Endothelial cell (in vitro differentiated cells): ENCODE data around the gene IP6K3. TPM values are rescaled to one million over a fixed set of nuclear protein-coding genes. Genes with fewer than 3 reads are reported as not detected.

Experiments used
- DNase-seq: peaks from one replicate; pipeline ENCODE4 v3.0.0; 2021; ENCODE audit warnings: low spot score
- H3K27ac Mint-ChIP-seq: one replicate; pipeline ENCODE4 v1.8.0; 2021; ENCODE audit warnings: mixed read lengths, inconsistent platforms; ENCODE audit not compliant: unreplicated experiment
- H3K27me3 Mint-ChIP-seq: one replicate; pipeline ENCODE4 v1.8.0; 2021; ENCODE audit warnings: mild to moderate bottlenecking, moderate library complexity, mixed read lengths, inconsistent platforms; ENCODE audit not compliant: unreplicated experiment
- H3K36me3 Mint-ChIP-seq: one replicate; pipeline ENCODE4 v1.8.0; 2021; ENCODE audit warnings: mild to moderate bottlenecking, low read depth, mixed read lengths, inconsistent platforms; ENCODE audit not compliant: unreplicated experiment
- H3K4me1 Mint-ChIP-seq: one replicate; pipeline ENCODE4 v1.8.0; 2021; ENCODE audit warnings: mild to moderate bottlenecking, mixed read lengths, inconsistent platforms; ENCODE audit not compliant: unreplicated experiment
- H3K4me3 Mint-ChIP-seq: one replicate; pipeline ENCODE4 v1.8.0; 2021; ENCODE audit warnings: mild to moderate bottlenecking, mixed read lengths, inconsistent platforms; ENCODE audit not compliant: unreplicated experiment
- H3K9me3 Mint-ChIP-seq: one replicate; pipeline ENCODE4 v1.8.0; 2021; ENCODE audit warnings: mixed read lengths, inconsistent platforms; ENCODE audit not compliant: unreplicated experiment
- total RNA-seq: library from RNA; stranded (reverse); fragmentation: NEBNext Ultra II Directional; extraction: Animal tissue kit (Norgen Biotek cat#: 25700); gene quantifications from one replicate; pipeline ENCODE4 v1.2.1, GENCODE V29; 2021; ENCODE audit not compliant: unreplicated experiment
- TF ChIP-seq, protein P1 (sequence below): fragments of 200-600 bp; sonication (generic); IDR thresholded peaks from one replicate; pipeline ENCODE4 v1.5.0; 2021; ENCODE audit warnings: antibody characterized with exemption; ENCODE audit not compliant: unreplicated experiment

Gene IP6K3
- total RNA-seq, 1 donor from 2014 or later = not detected

DNA sequence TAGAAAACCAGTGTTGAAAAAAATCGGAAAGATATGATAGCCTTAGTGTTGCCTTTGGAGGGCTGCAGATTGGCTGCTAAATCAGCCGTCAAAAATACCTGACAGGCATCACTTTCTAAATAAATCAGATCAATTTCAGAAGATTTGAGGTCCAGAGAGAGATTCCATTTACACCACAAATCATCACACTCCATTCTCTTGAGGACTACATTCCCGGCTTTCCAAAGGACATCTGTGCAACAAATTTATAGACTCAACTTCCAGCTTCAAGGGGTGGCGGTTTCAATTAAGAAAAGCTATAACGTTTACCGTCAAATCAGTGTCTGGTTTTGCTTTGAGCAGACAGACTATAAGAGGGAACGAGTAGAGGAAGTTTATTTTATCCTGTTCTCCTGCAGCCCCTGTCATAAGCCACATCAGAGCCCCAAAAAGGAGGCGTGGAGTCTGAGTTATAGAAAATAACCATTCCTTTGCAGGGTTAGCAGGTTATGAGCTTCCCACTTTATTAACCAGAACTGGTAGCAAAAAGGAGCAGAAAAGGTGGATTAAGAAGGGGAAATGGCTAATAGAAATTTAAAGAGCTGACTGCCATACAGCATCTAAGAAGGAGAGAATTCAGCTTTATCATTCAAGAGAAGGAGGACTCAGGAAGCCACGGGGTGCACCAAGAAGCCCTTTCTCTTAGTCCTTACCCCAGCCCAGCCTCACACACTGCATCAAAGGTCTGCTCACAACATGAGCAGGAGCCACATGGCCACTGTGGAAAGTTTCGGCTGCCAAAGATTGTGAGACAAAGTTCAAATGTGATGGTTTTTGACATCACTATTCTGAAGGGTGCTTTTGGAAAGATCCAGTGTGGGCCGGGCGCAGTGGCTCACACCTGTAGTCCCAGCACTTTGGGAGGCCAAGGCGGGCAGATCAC lies 22.3 kb downstream of the IP6K3 start:
- no peaks in the 10 kb centered on the region for H3K9me3 Mint-ChIP-seq
- no peaks in the 10 kb centered on the region for H3K4me1 Mint-ChIP-seq
- H3K36me3 Mint-ChIP-seq = no peaks in the 10 kb centered on the region
- TF ChIP-seq, protein P1, sequence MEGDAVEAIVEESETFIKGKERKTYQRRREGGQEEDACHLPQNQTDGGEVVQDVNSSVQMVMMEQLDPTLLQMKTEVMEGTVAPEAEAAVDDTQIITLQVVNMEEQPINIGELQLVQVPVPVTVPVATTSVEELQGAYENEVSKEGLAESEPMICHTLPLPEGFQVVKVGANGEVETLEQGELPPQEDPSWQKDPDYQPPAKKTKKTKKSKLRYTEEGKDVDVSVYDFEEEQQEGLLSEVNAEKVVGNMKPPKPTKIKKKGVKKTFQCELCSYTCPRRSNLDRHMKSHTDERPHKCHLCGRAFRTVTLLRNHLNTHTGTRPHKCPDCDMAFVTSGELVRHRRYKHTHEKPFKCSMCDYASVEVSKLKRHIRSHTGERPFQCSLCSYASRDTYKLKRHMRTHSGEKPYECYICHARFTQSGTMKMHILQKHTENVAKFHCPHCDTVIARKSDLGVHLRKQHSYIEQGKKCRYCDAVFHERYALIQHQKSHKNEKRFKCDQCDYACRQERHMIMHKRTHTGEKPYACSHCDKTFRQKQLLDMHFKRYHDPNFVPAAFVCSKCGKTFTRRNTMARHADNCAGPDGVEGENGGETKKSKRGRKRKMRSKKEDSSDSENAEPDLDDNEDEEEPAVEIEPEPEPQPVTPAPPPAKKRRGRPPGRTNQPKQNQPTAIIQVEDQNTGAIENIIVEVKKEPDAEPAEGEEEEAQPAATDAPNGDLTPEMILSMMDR = no peak
- H3K27ac Mint-ChIP-seq = no peak overlapping the region
- peaks cover 2% of the 10 kb centered on the region for H3K27me3 Mint-ChIP-seq
- no peak overlapping the region for H3K4me3 Mint-ChIP-seq
- DNase-seq = no peak

DNA sequence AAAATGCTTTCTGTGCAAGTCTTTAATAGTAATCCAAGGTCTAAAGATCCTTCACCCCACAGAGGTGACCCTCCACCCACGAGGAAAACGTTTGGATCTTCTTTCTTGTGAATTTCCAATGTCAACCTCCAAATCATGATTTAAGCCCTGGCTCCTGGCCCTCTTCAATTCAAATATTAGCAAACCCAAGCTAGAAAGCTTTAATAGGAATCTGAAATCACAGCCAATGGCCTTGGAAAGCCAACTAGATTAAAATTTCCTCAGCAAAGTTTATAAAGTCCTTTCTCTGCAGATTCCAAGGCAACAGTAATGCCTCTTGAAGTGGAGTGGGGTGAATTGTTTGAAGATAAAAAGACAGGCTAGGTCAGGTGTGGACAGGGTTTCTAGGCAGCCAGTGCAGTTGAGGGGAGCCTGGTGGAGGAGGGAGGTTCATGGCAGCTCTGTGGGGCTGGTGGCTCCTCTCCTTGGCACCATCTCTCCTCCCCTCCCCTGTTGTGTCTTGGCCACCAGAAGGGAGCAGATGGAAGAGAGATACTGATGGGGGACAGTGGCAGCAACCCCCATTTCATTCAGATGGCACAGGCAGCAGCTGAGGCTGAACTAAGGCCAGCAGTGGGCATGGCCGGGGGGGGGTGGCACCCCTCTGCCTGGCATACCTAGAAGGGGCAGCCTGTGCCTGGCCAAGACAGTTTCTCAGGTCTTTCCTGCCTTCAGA lies 23.2 kb downstream of the IP6K3 start:
- no peaks in the 10 kb centered on the region for H3K9me3 Mint-ChIP-seq
- no peak for DNase-seq
- no peak overlapping the region for H3K4me3 Mint-ChIP-seq
- H3K27me3 Mint-ChIP-seq = peaks cover 4% of the 10 kb centered on the region
- H3K4me1 Mint-ChIP-seq = no peaks in the 10 kb centered on the region
- no peaks in the 10 kb centered on the region for H3K36me3 Mint-ChIP-seq
- TF ChIP-seq, protein P1 = no peak
- no peak overlapping the region for H3K27ac Mint-ChIP-seq

DNA sequence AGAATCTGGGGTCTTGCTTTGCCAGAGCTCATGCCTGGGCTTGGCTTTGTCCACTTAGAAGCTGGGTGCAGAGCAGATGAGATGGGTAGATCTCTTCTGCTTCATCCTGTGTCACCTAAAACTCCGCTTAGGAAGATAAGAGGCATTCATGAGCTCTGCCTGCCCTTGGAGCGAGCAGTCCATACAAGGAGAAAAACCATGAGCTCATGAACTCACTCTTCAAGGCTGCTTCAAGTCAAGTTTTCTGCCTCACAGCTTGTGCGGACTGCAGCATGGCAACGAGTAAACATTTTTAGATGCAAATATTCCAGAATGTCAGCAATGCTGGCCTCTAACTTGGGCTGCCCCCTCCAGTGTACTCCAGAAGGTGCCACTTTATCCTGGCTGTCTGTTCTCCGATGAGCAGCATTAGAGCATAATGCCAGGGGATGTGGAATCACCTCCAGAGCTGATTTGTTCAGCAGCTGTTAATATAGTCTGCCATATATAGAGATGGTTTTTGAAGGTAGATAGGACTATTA lies 24.5 kb downstream of the IP6K3 start:
- no peaks in the 10 kb centered on the region for H3K9me3 Mint-ChIP-seq
- H3K4me3 Mint-ChIP-seq = no peak overlapping the region
- peaks cover 4% of the 10 kb centered on the region for H3K27me3 Mint-ChIP-seq
- TF ChIP-seq, protein P1 = no peak
- no peaks in the 10 kb centered on the region for H3K4me1 Mint-ChIP-seq
- no peaks in the 10 kb centered on the region for H3K36me3 Mint-ChIP-seq
- no peak for DNase-seq
- no peak overlapping the region for H3K27ac Mint-ChIP-seq

DNA sequence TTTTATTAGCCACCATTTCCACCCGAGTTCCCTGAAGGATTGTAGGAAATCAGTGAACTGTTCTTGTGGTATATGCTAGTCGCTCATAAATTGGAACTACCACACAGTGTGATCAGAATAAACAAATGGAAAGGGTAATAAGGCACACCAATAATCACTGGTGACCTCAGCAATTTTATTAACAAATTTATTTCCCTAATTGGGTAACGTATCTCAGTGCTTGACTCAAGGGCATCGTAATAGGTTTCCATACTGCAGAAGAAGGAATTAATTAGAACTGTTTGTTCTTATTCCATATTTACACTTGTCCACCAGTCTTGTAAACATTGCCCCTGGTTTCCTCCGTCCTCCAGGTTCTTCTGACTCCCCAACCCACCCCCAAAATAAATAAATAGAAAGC lies 25.2 kb downstream of the IP6K3 start:
- TF ChIP-seq, protein P1 = no peak
- no peaks in the 10 kb centered on the region for H3K9me3 Mint-ChIP-seq

More for the DNA sequence above, 25.2 kb downstream of the IP6K3 start:
- no peak overlapping the region for H3K4me3 Mint-ChIP-seq
- peaks cover 4% of the 10 kb centered on the region for H3K27me3 Mint-ChIP-seq
- H3K4me1 Mint-ChIP-seq = no peaks in the 10 kb centered on the region
- no peak for DNase-seq
- H3K36me3 Mint-ChIP-seq = no peaks in the 10 kb centered on the region
- no peak overlapping the region for H3K27ac Mint-ChIP-seq
